Endothelial cell of umbilical vein (primary cell): Measurements from ENCODE around the gene LMO1. TPM values are rescaled to one million over a fixed set of nuclear protein-coding genes. Genes with fewer than 3 reads are reported as not detected.

Source experiments
- BruUV-seq: library from RNA; stranded (reverse); fragments of 400-500 nt; replicated peaks from 2 replicates; lab custom pipeline; 2021; lab: Mats Ljungman, UMichigan
- CTCF ChIA-PET: fragments of 300-600, 350-600 bp; sonication (Branson Sonifier 250); formaldehyde crosslinking; loops from one replicate; lab custom pipeline; 2021; ENCODE audit warnings: antibody characterized with exemption, inconsistent platforms; lab: Charles Lee
- POLR2A ChIA-PET: fragments of 300-600, 350-600 bp; sonication (Branson Sonifier 250); formaldehyde crosslinking; loops from one replicate; lab custom pipeline; 2021; ENCODE audit warnings: antibody characterized with exemption, inconsistent platforms; lab: Charles Lee
- DNase-seq: peaks from one replicate; pipeline ENCODE4 v3.0.0-alpha.2; 2011; ENCODE audit warnings: low read depth, low spot score
- FAIRE-seq: peaks from 2 replicates; lab custom pipeline; 2011; peaks lifted over from hg19 to GRCh38; lab: Jason Lieb, UNC
- H2AFZ ChIP-seq: 2 replicates; pipeline ENCODE4 v1.6.0; 2012; ENCODE audit warnings: low read depth, low read length, control low read depth, inconsistent platforms
- H3K27ac ChIP-seq: 2 replicates; pipeline ENCODE4 v1.5.1; 2011; ENCODE audit warnings: low read depth, mild to moderate bottlenecking, control low read depth, low read length, moderate library complexity; ENCODE audit not compliant: insufficient read depth
- H3K27me3 ChIP-seq, 2 experiments: 2 replicates each; pipeline versions ENCODE4 v1.6.0 to v1.6.1; 2011; ENCODE audit warnings: low read length in 2 of 2, mixed read lengths in 1 of 2; ENCODE audit not compliant: control insufficient read depth in 2 of 2, insufficient read depth in 2 of 2
- H3K36me3 ChIP-seq, 2 experiments: 2 replicates in 1 of 2; 3 replicates in 1 of 2; pipeline ENCODE4 v1.5.1; 2011; ENCODE audit warnings: low read length in 2 of 2, mild to moderate bottlenecking in 1 of 2, moderate library complexity in 1 of 2; ENCODE audit not compliant: control insufficient read depth in 2 of 2, insufficient read depth in 2 of 2; ENCODE audit errors: extremely low read depth in 1 of 2
- H3K4me1 ChIP-seq: 3 replicates; pipeline ENCODE4 v1.5.1; 2011; ENCODE audit warnings: mild to moderate bottlenecking, low read length; ENCODE audit not compliant: control insufficient read depth, insufficient read depth; ENCODE audit errors: extremely low read depth
- H3K4me2 ChIP-seq: 2 replicates; pipeline ENCODE4 v1.6.1; 2011; ENCODE audit warnings: low read length, control low read depth, mixed read lengths; ENCODE audit not compliant: insufficient read depth
- H3K4me3 ChIP-seq, 3 experiments: fragments of 200-600 bp in 1 of 3; sonication (generic), shearing (Covaris generic) in 1 of 3; replicated peaks in 1 of 3; 2 replicates each; pipeline ENCODE4 v1.5.1; 2011 to 2016; ENCODE audit warnings: control low read depth in 3 of 3, low read length in 3 of 3, mild to moderate bottlenecking in 2 of 3, inconsistent platforms in 1 of 3, low read depth in 1 of 3, moderate library complexity in 1 of 3; ENCODE audit not compliant: insufficient read depth in 1 of 3
- H3K79me2 ChIP-seq: 2 replicates; pipeline ENCODE4 v1.6.0; 2012; ENCODE audit warnings: low read length, inconsistent platforms; ENCODE audit not compliant: control insufficient read depth, insufficient read depth
- H3K9ac ChIP-seq: replicated peaks from 2 replicates; pipeline ENCODE3; 2011; ENCODE audit warnings: low read length, control low read depth; ENCODE audit not compliant: insufficient read depth; ENCODE audit errors: extremely low read depth
- H3K9me1 ChIP-seq: replicated peaks from 3 replicates; pipeline ENCODE4 v1.6.0; 2011; ENCODE audit warnings: mild to moderate bottlenecking, low read length; ENCODE audit not compliant: control insufficient read depth, insufficient read depth; ENCODE audit errors: extremely low read depth
- H3K9me3 ChIP-seq: replicated peaks from 2 replicates; pipeline ENCODE4 v1.5.1; 2012; ENCODE audit warnings: low read length, inconsistent platforms; ENCODE audit not compliant: control insufficient read depth, insufficient read depth
- H4K20me1 ChIP-seq: replicated peaks from 2 replicates; pipeline ENCODE3; 2011; ENCODE audit warnings: mild to moderate bottlenecking, low read length; ENCODE audit not compliant: control insufficient read depth, insufficient read depth; ENCODE audit errors: extremely low read depth
- EZH2 ChIP-seq: IDR thresholded peaks from 2 replicates; pipeline ENCODE4 v1.6.1; 2012; ENCODE audit warnings: borderline replicate concordance, low read depth, mild to moderate bottlenecking, moderate library complexity, low read length, inconsistent platforms; ENCODE audit not compliant: severe bottlenecking
- JUN ChIP-seq: IDR thresholded peaks from 2 replicates; pipeline ENCODE4 v1.6.1; 2011; ENCODE audit warnings: borderline replicate concordance, low read depth; ENCODE audit not compliant: insufficient read length, insufficient read depth
- MAX ChIP-seq: IDR thresholded peaks from 2 replicates; pipeline ENCODE4 v1.6.1; 2011; ENCODE audit not compliant: insufficient read depth, insufficient read length
- MYC ChIP-seq: IDR thresholded peaks from one replicate; pipeline ENCODE4 v1.6.1; 2011; ENCODE audit warnings: mild to moderate bottlenecking, low read depth, low read length
- POLR2AphosphoS5 ChIP-seq: IDR thresholded peaks from 2 replicates; pipeline ENCODE4 v1.6.1; 2012; ENCODE audit warnings: low read depth, mild to moderate bottlenecking, control low read depth, low read length, moderate library complexity; ENCODE audit not compliant: insufficient read depth
- dilution Hi-C: fragments of 300-500 bp; cut with MboI; formaldehyde crosslinking; loops from one replicate; pipeline ENCODE4 v1.15.0; 2019; ENCODE audit warnings: low sequenced_read_pairs; ENCODE audit not compliant: extremely low pct_ligation_motif_present
- intact Hi-C: fragments of 100-400 bp; cut with micrococcal nuclease; formaldehyde crosslinking; loops from one replicate; pipeline ENCODE4 v1.10.0; 2022
- polyA plus RNA-seq, 4 experiments: library from polyadenylated mRNA; depleted of rRNA in 3 of 4; stranded (reverse) in 3 of 4; unstranded in 1 of 4; fragments of >200 nt; gene quantifications; 2 replicates each; pipeline versions ENCODE4 v1.2.1 to v1.2.3, GENCODE V29; 2011 to 2012; ENCODE audit warnings: missing spikeins in 1 of 4
- total RNA-seq: library from RNA; stranded (reverse); gene quantifications from 2 replicates; pipeline ENCODE4 v1.2.3, GENCODE V29; 2021

LMO1 gene
- total and polyA plus RNA-seq, 2 donors (not counting 3 experiments of a cell fraction or from before 2014, with no cell fraction given), result not detected

DNA sequence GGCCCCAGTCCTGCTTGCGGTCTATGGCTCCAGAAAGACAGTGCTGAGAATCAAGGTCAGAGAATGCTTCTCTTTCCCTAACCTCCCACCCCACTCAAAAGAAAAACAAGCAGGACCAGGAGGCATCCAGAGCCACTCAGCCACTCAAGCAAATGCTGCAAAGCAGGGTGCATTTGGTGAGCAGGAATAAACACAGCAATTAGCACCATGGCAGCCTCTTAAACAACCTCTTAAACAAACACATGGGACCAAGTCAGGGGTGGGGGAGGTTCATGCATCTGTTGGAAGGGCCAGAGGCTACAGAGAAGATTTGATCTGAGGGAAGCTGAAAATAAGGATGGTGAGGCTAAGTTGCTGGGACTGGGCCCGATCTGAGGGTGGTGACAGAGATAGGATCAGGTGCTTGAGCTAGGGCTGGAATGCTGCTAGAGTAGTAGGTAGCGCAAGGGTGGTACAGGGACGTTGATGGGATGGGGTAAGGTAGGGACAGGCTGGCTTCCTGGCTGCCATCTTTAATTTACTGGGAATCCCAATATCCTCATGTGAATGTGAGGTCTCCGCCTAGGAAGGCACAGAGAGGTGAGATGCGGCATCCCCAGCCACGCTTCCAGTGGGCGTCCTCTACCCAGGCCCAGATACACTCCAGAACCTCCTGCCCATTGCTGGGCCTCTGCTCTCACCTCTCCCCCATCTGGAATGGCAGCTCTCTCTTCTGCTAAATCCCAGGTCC, 26.6 kb upstream of the LMO1 start:
- ChIA-PET CTCF (no interaction called here), POLR2A (no interaction called here)
- Histone ChIP-seq H3K9me3 (no peaks in the 10 kb centered on the region), H3K4me1 (no peaks in the 10 kb centered on the region), H3K27ac (no peak overlapping the region), H4K20me1 (no peaks in the 10 kb centered on the region), H3K4me3 (no peak overlapping the region), H3K9ac (no peak overlapping the region), H3K27me3 (no peaks in the 10 kb centered on the region), H3K4me2 (no peak overlapping the region), H3K79me2 (no peaks in the 10 kb centered on the region), H2AFZ (no peak overlapping the region), H3K9me1 (no peaks in the 10 kb centered on the region), H3K36me3 (no peaks in the 10 kb centered on the region)
- dilution Hi-C loops, result no loop called here
- DNase-seq (no peak), FAIRE-seq (no peak)
- intact Hi-C loops, result no loop called here
- BruUV-seq, result no TSS peak
- no peak for TF ChIP-seq MAX
- TF ChIP-seq POLR2AphosphoS5, result no peak
- TF ChIP-seq EZH2, result no peak
- TF ChIP-seq JUN, result no peak

GRCh38 chr11:8289492-8289918, 25.8 kb upstream of the LMO1 start:
- H3K4me2 ChIP-seq, result no peak overlapping the region
- H3K36me3 ChIP-seq, result no peaks in the 10 kb centered on the region
- H3K4me3 ChIP-seq, result no peak overlapping the region
- BruUV-seq, result no TSS peak
- H3K79me2 ChIP-seq, result no peaks in the 10 kb centered on the region
- no peaks in the 10 kb centered on the region for H3K9me3 ChIP-seq
- FAIRE-seq (no peak), DNase-seq (no peak)
- H3K27me3 ChIP-seq, result peaks cover 1 to 3% of the 10 kb centered on the region in 2 experiments
- H4K20me1 ChIP-seq, result no peaks in the 10 kb centered on the region
- dilution Hi-C loops, result no loop called here
- H3K9ac ChIP-seq, result no peak overlapping the region
- ChIA-PET CTCF (no interaction called here), POLR2A (no interaction called here)
- H3K9me1 ChIP-seq, result no peaks in the 10 kb centered on the region
- no peaks in the 10 kb centered on the region for H3K4me1 ChIP-seq
- no peak overlapping the region for H2AFZ ChIP-seq
- no peak for TF ChIP-seq MYC
- intact Hi-C loops, result no loop called here
- no peak overlapping the region for H3K27ac ChIP-seq
